HCT116 (cell line): ENCODE results near the gene ZNF521. TPM values are rescaled to one million over a fixed set of nuclear protein-coding genes. Genes with fewer than 3 reads are reported as not detected.

Source experiments
- ATAC-seq: fragments of 200-7000 bp; cut with Tn5 transposase; 2 replicates; pipeline ENCODE4 v1.9.1; 2020; ENCODE audit warnings: mild to moderate bottlenecking, moderate library complexity
- BruUV-seq: library from RNA; stranded (reverse); fragments of 400-500 nt; replicated peaks from 2 replicates; lab custom pipeline; 2021; lab: Mats Ljungman, UMichigan
- CTCF ChIA-PET: fragments of 300-600 bp; sonication (Branson Sonifier 250); formaldehyde crosslinking; loops from one replicate; lab custom pipeline; 2021; ENCODE audit warnings: antibody characterized with exemption; lab: Charles Lee
- POLR2A ChIA-PET: fragments of 300-600, 350-600 bp; sonication (Branson Sonifier 250); formaldehyde crosslinking; loops from one replicate; lab custom pipeline; 2021; ENCODE audit warnings: antibody characterized with exemption; lab: Charles Lee
- RAD21 ChIA-PET, 2 experiments: fragments of 300-600 bp; sonication (Branson Sonifier 250); formaldehyde crosslinking; loops; one replicate each; lab custom pipeline; 2023; ENCODE audit warnings: low total read pairs in 2 of 2; ENCODE audit not compliant: uncharacterized antibody in 2 of 2, unreplicated experiment in 2 of 2, low non-redundant PET in 1 of 2; lab: Charles Lee
- DNase-seq: peaks from one replicate; pipeline ENCODE4 v3.0.0-alpha.2; 2010; ENCODE audit warnings: low read depth, low spot score
- H2AFZ ChIP-seq: fragments of 200-600 bp; shearing (Covaris generic), sonication (generic); 2 replicates; pipeline ENCODE4 v1.6.1; 2017; ENCODE audit warnings: low read depth, mixed run types, mixed read lengths, antibody characterized with exemption, low read length; ENCODE audit not compliant: poor library complexity, severe bottlenecking
- H3K27ac ChIP-seq: 2 replicates; pipeline ENCODE4 v1.5.1; 2012; ENCODE audit warnings: low read depth, low read length
- H3K27me3 ChIP-seq: fragments of 200-600 bp; sonication (generic); 2 replicates; pipeline ENCODE4 v1.6.1; 2016; ENCODE audit warnings: mixed run types, low read length, mixed read lengths; ENCODE audit not compliant: insufficient read depth
- H3K36me3 ChIP-seq, 2 experiments: fragments of 200-500 bp in 1 of 2; fragments of 200-600 bp in 1 of 2; sonication (Bioruptor generic) in 1 of 2; sonication (generic) in 1 of 2; 2 replicates each; pipeline versions ENCODE4 v1.5.1 to v1.6.1; 2014 to 2016; ENCODE audit warnings: low read length in 2 of 2, inconsistent platforms in 1 of 2, mixed read lengths in 1 of 2, mixed run types in 1 of 2; ENCODE audit not compliant: insufficient read depth in 2 of 2, control insufficient read depth in 1 of 2
- H3K4me1 ChIP-seq, 2 experiments: fragments of 200-600 bp in 1 of 2; sonication (generic) in 1 of 2; 2 replicates each; pipeline versions ENCODE4 v1.5.1 to v1.6.1; 2012 to 2017; ENCODE audit warnings: low read length in 2 of 2, inconsistent platforms in 1 of 2, mild to moderate bottlenecking in 1 of 2, mixed read lengths in 1 of 2, mixed run types in 1 of 2, moderate library complexity in 1 of 2; ENCODE audit not compliant: insufficient read depth in 2 of 2, control insufficient read depth in 1 of 2
- H3K4me2 ChIP-seq: fragments of 200-600 bp; sonication (generic); 2 replicates; pipeline ENCODE4 v1.6.1; 2017; ENCODE audit warnings: mixed run types, low read length, mixed read lengths
- H3K4me3 ChIP-seq, 2 experiments: fragments of 200-600 bp in 1 of 2; sonication (generic) in 1 of 2; replicated peaks in 1 of 2; 2 replicates each; pipeline ENCODE4 v1.5.1; 2011 to 2016; ENCODE audit warnings: low read length in 2 of 2, control low read depth in 1 of 2, low read depth in 1 of 2, mild to moderate bottlenecking in 1 of 2, mixed read lengths in 1 of 2, mixed run types in 1 of 2
- H3K79me2 ChIP-seq: fragments of 200-600 bp; sonication (generic); 2 replicates; pipeline ENCODE4 v1.6.1; 2017; ENCODE audit warnings: mild to moderate bottlenecking, mixed run types, low read length, moderate library complexity, mixed read lengths; ENCODE audit not compliant: insufficient read depth
- H3K9ac ChIP-seq: fragments of 200-600 bp; sonication (generic); 2 replicates; pipeline ENCODE4 v1.6.1; 2016; ENCODE audit warnings: low read length, mixed read lengths
- H3K9me2 ChIP-seq: fragments of 200-600 bp; sonication (generic), shearing (Covaris generic); 2 replicates; pipeline ENCODE4 v1.6.1; 2017; ENCODE audit warnings: mixed run types, mild to moderate bottlenecking, moderate library complexity; ENCODE audit not compliant: insufficient read depth
- H3K9me3 ChIP-seq, 2 experiments: fragments of 200-500 bp in 1 of 2; fragments of 200-600 bp in 1 of 2; sonication (Bioruptor generic) in 1 of 2; sonication (generic) in 1 of 2; 2 replicates each; pipeline ENCODE4 v1.6.1; 2014 to 2017; ENCODE audit warnings: low read length in 2 of 2, mixed read lengths in 2 of 2, inconsistent platforms in 1 of 2, low read depth in 1 of 2, mild to moderate bottlenecking in 1 of 2, mixed run types in 1 of 2, moderate library complexity in 1 of 2; ENCODE audit not compliant: control insufficient read depth in 1 of 2, insufficient read depth in 1 of 2
- H4K20me1 ChIP-seq: fragments of 200-600 bp; sonication (generic), shearing (Covaris generic); 2 replicates; pipeline ENCODE4 v1.6.1; 2017; ENCODE audit warnings: mixed run types, mild to moderate bottlenecking, moderate library complexity; ENCODE audit not compliant: insufficient read depth
- EGR1 ChIP-seq: IDR thresholded peaks from 2 replicates; pipeline ENCODE4 v1.6.1; 2012; ENCODE audit warnings: low read depth
- EZH2phosphoT487 ChIP-seq: fragments of 200-600 bp; IDR thresholded peaks from 2 replicates; pipeline ENCODE4 v1.6.1; 2018; ENCODE audit warnings: antibody characterized with exemption, borderline replicate concordance
- SIN3A ChIP-seq: IDR thresholded peaks from 2 replicates; pipeline ENCODE4 v1.6.1; 2012; ENCODE audit warnings: low read depth
- SRF ChIP-seq: IDR thresholded peaks from 2 replicates; pipeline ENCODE4 v1.6.1; 2012; ENCODE audit warnings: low read depth
- YY1 ChIP-seq: IDR thresholded peaks from 2 replicates; pipeline ENCODE4 v1.6.1; 2011; ENCODE audit warnings: low read length, low read depth, moderate library complexity, mild to moderate bottlenecking; ENCODE audit not compliant: insufficient replicate concordance; ENCODE audit errors: extremely low read depth
- ZNF274 ChIP-seq: fragments of 200-500 bp; sonication (Bioruptor generic); IDR thresholded peaks from 2 replicates; pipeline ENCODE4 v1.6.1; 2014; ENCODE audit warnings: mild to moderate bottlenecking, low read depth, low read length, inconsistent platforms
- intact Hi-C: fragments of 100-400 bp; cut with micrococcal nuclease; formaldehyde crosslinking; loops from 2 replicates; pipeline ENCODE4 v1.10.0; 2022
- total RNA-seq: library from RNA; stranded (reverse); gene quantifications from one replicate; pipeline ENCODE4 v1.2.1, GENCODE V29; 2021; ENCODE audit not compliant: unreplicated experiment
- TF ChIP-seq, protein P1 (sequence below), 3 experiments: fragments of 200-600 bp in 1 of 3; sonication (generic) in 1 of 3; IDR thresholded peaks in 2 of 3; conservative IDR thresholded peaks in 1 of 3; 2 replicates each; pipeline ENCODE4 v1.5.1; 2012 to 2017; ENCODE audit warnings: low read depth in 2 of 3, low read length in 2 of 3, antibody characterized with exemption in 1 of 3, borderline replicate concordance in 1 of 3, control low read depth in 1 of 3, mild to moderate bottlenecking in 1 of 3, mixed read lengths in 1 of 3, mixed run types in 1 of 3, moderate library complexity in 1 of 3; ENCODE audit not compliant: insufficient read depth in 1 of 3

Gene ZNF521
- total RNA-seq, 1 experiment from 2014 or later = 0.10 TPM

- TF ChIP-seq, protein P1, sequence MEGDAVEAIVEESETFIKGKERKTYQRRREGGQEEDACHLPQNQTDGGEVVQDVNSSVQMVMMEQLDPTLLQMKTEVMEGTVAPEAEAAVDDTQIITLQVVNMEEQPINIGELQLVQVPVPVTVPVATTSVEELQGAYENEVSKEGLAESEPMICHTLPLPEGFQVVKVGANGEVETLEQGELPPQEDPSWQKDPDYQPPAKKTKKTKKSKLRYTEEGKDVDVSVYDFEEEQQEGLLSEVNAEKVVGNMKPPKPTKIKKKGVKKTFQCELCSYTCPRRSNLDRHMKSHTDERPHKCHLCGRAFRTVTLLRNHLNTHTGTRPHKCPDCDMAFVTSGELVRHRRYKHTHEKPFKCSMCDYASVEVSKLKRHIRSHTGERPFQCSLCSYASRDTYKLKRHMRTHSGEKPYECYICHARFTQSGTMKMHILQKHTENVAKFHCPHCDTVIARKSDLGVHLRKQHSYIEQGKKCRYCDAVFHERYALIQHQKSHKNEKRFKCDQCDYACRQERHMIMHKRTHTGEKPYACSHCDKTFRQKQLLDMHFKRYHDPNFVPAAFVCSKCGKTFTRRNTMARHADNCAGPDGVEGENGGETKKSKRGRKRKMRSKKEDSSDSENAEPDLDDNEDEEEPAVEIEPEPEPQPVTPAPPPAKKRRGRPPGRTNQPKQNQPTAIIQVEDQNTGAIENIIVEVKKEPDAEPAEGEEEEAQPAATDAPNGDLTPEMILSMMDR (IDR thresholded peaks at IDR 0.05 in 2 of 3, conservative IDR thresholded peaks at IDR 0.05 in 1 of 3; ENCODE audit: borderline replicate concordance in 1 of 3, insufficient read depth in 1 of 3, low read depth in 2 of 3, low read length in 2 of 3) = no peak
- TF ChIP-seq SRF = no peak
- TF ChIP-seq, all 23 proteins: peak for 0
These were observed 335.3 kb downstream of the ZNF521 start (continued) for GRCh38 chr18:25016666-25017065.

GRCh38 chr18:25016181-25016580 is 335.8 kb downstream of the ZNF521 start:
- Histone ChIP-seq H3K27ac (no peak overlapping the region), H3K79me2 (no peaks in the 10 kb centered on the region), H3K27me3 (no peaks in the 10 kb centered on the region), H3K4me1 (no peaks in the 10 kb centered on the region), H3K4me2 (no peak overlapping the region), H3K9me3 (no peaks in the 10 kb centered on the region), H3K36me3 (no peaks in the 10 kb centered on the region), H4K20me1 (no peaks in the 10 kb centered on the region), H3K4me3 (no peak overlapping the region), H3K9me2 (no peaks in the 10 kb centered on the region), H3K9ac (no peak overlapping the region), H2AFZ (no peak overlapping the region)
- ChIA-PET RAD21 (no interaction called here), CTCF (no interaction called here), POLR2A (no interaction called here)
- DNase-seq (no peak), ATAC-seq (no peak)
- TF ChIP-seq SIN3A = no peak
- no peak for TF ChIP-seq ZNF274
- TF ChIP-seq EGR1 = no peak
- TF ChIP-seq, protein P1 (IDR thresholded peaks at IDR 0.05 in 2 of 3, conservative IDR thresholded peaks at IDR 0.05 in 1 of 3; ENCODE audit: borderline replicate concordance in 1 of 3, insufficient read depth in 1 of 3, low read depth in 2 of 3, low read length in 2 of 3) = no peak
- TF ChIP-seq YY1 = no peak
- no peak for TF ChIP-seq EZH2phosphoT487
- BruUV-seq = no TSS peak
- intact Hi-C loops = no loop called here
